ENCODE results near the gene PLPPR1. TPM values are rescaled to one million over a fixed set of nuclear protein-coding genes. Genes with fewer than 3 reads are reported as not detected.
"Not testable (repeated sequence)": the region's sequence is repeated elsewhere in the genome, so short reads cannot be mapped to it uniquely, and the experiment has no call there.

Gene PLPPR1
- total RNA-seq, 1 donor, result not detected

- TF ChIP-seq, protein P1, sequence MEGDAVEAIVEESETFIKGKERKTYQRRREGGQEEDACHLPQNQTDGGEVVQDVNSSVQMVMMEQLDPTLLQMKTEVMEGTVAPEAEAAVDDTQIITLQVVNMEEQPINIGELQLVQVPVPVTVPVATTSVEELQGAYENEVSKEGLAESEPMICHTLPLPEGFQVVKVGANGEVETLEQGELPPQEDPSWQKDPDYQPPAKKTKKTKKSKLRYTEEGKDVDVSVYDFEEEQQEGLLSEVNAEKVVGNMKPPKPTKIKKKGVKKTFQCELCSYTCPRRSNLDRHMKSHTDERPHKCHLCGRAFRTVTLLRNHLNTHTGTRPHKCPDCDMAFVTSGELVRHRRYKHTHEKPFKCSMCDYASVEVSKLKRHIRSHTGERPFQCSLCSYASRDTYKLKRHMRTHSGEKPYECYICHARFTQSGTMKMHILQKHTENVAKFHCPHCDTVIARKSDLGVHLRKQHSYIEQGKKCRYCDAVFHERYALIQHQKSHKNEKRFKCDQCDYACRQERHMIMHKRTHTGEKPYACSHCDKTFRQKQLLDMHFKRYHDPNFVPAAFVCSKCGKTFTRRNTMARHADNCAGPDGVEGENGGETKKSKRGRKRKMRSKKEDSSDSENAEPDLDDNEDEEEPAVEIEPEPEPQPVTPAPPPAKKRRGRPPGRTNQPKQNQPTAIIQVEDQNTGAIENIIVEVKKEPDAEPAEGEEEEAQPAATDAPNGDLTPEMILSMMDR (IDR thresholded peaks at IDR 0.05; ENCODE audit: insufficient read depth, low read length), result no peak
- no peak overlapping the region for H3K4me3 ChIP-seq (ENCODE audit: low read depth, low read length)
- no peak for DNase-seq (ENCODE audit: low read depth)
These were observed 247.3 kb downstream of the PLPPR1 start for GRCh38 chr9:101275769-101276250.

DNA sequence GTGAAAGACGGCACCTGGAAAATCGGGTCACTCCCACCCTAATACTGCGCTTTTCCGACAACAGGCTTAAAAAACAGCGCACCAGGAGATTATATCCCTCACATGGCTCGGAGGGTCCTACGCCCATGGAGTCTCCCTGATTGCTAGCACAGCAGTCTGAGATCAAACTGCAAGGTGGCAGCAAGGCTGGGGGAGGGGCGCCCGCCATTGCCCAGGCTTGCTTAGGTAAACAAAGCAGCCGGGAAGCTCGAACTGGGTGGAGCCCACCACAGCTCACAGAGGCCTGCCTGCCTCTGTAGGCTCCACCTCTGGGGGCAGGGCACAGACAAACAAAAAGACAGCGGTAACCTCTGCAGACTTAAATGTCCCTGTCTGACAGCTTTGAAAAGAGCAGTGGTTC, 262.5 kb downstream of the PLPPR1 start:
- not testable (repeated sequence) for H3K4me3 ChIP-seq (ENCODE audit: low read depth, low read length); DNase-seq (ENCODE audit: low read depth)

- no peak overlapping the region for H3K4me3 ChIP-seq (ENCODE audit: low read depth, low read length)
- DNase-seq (ENCODE audit: low read depth), result no peak
- TF ChIP-seq, protein P1 (IDR thresholded peaks at IDR 0.05; ENCODE audit: insufficient read depth, low read length), result no peak
These were observed 271.4 kb downstream of the PLPPR1 start for GRCh38 chr9:101299901-101300300.

DNA sequence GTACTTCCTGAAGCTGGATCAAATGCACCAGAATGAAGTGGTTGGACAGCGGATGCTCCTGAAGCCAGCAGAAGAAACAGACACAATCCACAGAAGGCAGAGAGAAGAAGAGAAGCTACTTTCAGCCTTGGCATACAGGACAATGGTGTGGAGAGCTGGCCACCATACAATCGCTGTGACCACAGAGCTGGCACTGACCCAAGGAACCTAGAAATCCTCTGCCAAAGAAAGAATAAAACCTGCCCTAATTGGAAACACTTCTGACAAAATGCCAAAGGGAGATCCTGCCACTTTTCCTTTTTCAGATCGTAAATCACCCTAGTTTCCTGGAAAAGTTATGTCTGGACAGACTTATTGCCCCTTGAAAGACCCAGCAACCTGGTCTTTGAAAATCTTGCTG, 278.5 kb downstream of the PLPPR1 start:
- H3K4me3 ChIP-seq (ENCODE audit: low read depth, low read length), result no peak overlapping the region
- no peak for DNase-seq (ENCODE audit: low read depth)
- TF ChIP-seq, protein P1 (IDR thresholded peaks at IDR 0.05; ENCODE audit: insufficient read depth, low read length), result no peak

DNA sequence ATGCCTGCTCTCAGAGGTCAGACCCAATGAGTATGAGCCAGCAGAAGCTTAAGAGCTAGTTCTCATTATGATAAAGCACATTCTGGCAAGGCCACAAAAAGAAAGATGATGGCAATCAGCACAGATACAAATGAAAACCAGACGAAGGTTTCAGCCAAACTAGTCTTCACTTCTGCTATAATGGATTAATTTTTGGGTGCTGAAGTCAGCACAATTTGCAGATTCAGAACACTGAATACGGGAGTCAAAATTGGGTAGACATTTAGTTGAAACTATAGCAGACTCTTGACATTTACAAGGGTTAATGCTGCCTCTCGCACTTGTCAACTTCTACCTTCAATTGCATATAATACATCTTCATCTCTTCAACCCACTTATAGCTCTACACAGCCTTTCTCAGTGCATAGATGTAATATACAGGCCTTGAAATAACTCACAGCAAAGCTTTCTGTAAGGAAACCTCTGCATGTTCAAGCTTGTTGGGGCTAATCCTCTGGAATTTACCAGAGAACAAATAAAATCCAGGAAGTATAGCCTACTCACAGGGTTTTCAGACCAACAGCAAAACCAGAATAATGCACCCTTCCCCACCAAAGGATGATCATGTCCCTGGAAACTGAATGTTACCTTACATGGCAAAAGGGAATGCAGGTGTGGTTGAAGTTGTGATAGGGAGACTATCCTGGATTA, 279.1 kb downstream of the PLPPR1 start:
- DNase-seq (ENCODE audit: low read depth), result no peak
- TF ChIP-seq, protein P1 (IDR thresholded peaks at IDR 0.05; ENCODE audit: insufficient read depth, low read length), result no peak
- H3K4me3 ChIP-seq (ENCODE audit: low read depth, low read length), result no peak overlapping the region

GRCh38 chr9:101309139-101309538, 280.6 kb downstream of the PLPPR1 start:
- TF ChIP-seq, protein P1 (IDR thresholded peaks at IDR 0.05; ENCODE audit: insufficient read depth, low read length), result no peak
- H3K4me3 ChIP-seq (ENCODE audit: low read depth, low read length), result no peak overlapping the region
- DNase-seq (ENCODE audit: low read depth), result no peak

DNA sequence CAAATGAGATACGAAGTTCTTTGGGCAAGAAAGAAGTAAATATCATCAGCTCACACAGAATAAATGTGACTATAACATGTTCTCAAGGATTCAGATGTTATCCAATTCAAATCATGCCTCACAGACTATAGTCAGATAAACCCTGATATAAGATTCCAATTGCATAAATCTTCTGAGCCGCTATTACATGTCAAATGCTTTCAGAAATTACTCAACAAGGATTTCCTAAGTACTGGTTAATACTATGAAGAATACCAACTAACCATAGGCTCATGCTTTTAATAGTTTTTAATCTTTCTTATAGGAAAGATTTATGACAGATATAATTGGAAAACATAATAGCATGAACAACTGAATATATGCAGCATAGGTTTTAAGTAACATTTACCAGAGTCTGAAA, 282.7 kb downstream of the PLPPR1 start:
- no peak overlapping the region for H3K4me3 ChIP-seq (ENCODE audit: low read depth, low read length)
- TF ChIP-seq, protein P1 (IDR thresholded peaks at IDR 0.05; ENCODE audit: insufficient read depth, low read length), result no peak
- no peak for DNase-seq (ENCODE audit: low read depth)
